ENCODE measurements around the gene SLC25A40. TPM values are rescaled to one million over a fixed set of nuclear protein-coding genes. Genes with fewer than 3 reads are reported as not detected.

Gene SLC25A40
- total RNA-seq, 4 donors from 2014 or later = 3.2 to 14.8 (median 8.6) TPM

DNA sequence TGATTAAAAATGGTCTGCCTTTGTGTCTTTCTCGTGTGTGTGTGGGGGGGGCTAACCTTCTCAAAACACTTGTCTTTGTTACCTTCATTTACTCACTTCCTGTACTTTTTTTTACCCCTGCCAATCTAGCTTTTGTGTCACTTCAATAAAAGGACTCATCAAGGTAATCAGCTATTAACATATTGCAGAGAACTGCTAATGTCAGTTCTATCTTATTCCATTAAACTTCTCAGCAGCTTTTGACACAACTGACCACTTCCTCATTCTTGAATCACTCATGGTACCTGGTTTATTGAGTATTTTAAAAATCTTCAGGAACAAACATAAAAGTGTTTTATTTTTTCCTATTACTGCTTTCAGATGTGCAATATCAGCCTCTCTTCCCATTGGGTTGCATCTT, 59.8 kb downstream of the SLC25A40 start:
- ATAC-seq (no peak), DNase-seq (no peak)
- Histone ChIP-seq H3K27ac (no peak overlapping the region), H3K4me1 (no peaks in the 10 kb centered on the region), H3K36me3 (no peaks in the 10 kb centered on the region), H3K9me3 (no peaks in the 10 kb centered on the region), H3K27me3 (no peaks in the 10 kb centered on the region), H3K4me3 (no peak overlapping the region)
- in situ Hi-C loops (cut with MboI; ENCODE audit: low sequenced_read_pairs in 4 of 4) (no loop called here), intact Hi-C loops (cut with DNase I; ENCODE audit: low total_unique reads) (no loop called here)
- TF ChIP-seq, protein P1, sequence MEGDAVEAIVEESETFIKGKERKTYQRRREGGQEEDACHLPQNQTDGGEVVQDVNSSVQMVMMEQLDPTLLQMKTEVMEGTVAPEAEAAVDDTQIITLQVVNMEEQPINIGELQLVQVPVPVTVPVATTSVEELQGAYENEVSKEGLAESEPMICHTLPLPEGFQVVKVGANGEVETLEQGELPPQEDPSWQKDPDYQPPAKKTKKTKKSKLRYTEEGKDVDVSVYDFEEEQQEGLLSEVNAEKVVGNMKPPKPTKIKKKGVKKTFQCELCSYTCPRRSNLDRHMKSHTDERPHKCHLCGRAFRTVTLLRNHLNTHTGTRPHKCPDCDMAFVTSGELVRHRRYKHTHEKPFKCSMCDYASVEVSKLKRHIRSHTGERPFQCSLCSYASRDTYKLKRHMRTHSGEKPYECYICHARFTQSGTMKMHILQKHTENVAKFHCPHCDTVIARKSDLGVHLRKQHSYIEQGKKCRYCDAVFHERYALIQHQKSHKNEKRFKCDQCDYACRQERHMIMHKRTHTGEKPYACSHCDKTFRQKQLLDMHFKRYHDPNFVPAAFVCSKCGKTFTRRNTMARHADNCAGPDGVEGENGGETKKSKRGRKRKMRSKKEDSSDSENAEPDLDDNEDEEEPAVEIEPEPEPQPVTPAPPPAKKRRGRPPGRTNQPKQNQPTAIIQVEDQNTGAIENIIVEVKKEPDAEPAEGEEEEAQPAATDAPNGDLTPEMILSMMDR (IDR thresholded peaks at IDR 0.05 in 4 of 5, conservative IDR thresholded peaks at IDR 0.05 in 1 of 5) = no peak
- no peak for TF ChIP-seq POLR2A (IDR thresholded peaks at IDR 0.05)

DNA sequence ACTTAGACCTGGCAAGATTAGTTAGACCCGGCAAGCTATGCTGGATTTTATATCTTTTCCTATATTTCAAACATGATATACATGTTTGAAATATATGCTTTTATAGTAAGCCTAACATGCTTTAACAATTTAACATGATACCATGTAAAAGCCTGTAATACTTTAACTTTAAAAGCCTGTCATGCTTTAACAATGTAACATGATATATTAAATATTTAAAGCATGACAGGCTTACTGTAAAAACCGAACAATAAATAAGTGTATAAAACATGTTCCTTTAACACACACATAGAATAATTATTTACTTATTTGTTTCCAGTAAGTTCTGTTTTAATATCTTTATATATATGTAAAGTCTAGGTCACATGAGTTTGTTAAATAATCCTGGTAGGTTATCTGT, 65.4 kb downstream of the SLC25A40 start:
- no peak overlapping the region for H3K27ac ChIP-seq
- ATAC-seq (no peak), DNase-seq (no peak)
- TF ChIP-seq POLR2A (IDR thresholded peaks at IDR 0.05) = no peak
- TF ChIP-seq, protein P1 (IDR thresholded peaks at IDR 0.05 in 4 of 5, conservative IDR thresholded peaks at IDR 0.05 in 1 of 5) = no peak
- H3K9me3 ChIP-seq = no peaks in the 10 kb centered on the region
- in situ Hi-C loops (cut with MboI; ENCODE audit: low sequenced_read_pairs in 4 of 4) (no loop called here), intact Hi-C loops (cut with DNase I; ENCODE audit: low total_unique reads) (no loop called here)
- H3K36me3 ChIP-seq = no peaks in the 10 kb centered on the region
- no peak overlapping the region for H3K4me3 ChIP-seq
- H3K4me1 ChIP-seq = no peaks in the 10 kb centered on the region
- H3K27me3 ChIP-seq = no peaks in the 10 kb centered on the region

DNA sequence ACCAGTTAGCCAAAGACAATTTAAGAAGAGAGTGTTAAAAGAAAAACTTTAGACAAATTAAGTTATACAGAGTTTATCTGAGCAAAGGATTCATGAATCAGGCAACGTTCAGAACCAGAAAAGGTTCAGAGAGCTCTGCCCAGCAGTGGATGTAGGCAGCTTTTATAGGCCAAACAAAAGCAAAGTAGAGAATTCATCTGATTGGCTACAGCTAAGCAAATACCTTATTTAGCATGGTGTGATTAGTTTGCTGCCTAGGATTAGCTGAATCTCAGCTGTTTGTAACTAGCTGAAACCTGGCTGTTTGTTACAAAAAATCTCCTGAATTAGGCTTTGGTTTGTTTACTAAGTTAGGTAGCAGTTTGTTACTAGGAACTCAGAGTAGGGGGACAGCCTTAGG, 66.0 kb downstream of the SLC25A40 start:
- no peaks in the 10 kb centered on the region for H3K27me3 ChIP-seq
- TF ChIP-seq POLR2A (IDR thresholded peaks at IDR 0.05) = no peak
- TF ChIP-seq, protein P1 (IDR thresholded peaks at IDR 0.05 in 4 of 5, conservative IDR thresholded peaks at IDR 0.05 in 1 of 5) = no peak
- no peaks in the 10 kb centered on the region for H3K36me3 ChIP-seq
- no peak overlapping the region for H3K27ac ChIP-seq
- DNase-seq = no peak
- no peaks in the 10 kb centered on the region for H3K4me1 ChIP-seq
- no peak for ATAC-seq
- H3K4me3 ChIP-seq = no peak overlapping the region
- H3K9me3 ChIP-seq = no peaks in the 10 kb centered on the region
- in situ Hi-C loops (cut with MboI; ENCODE audit: low sequenced_read_pairs in 4 of 4) = no loop called here
- intact Hi-C loops (cut with DNase I; ENCODE audit: low total_unique reads) = no loop called here

DNA sequence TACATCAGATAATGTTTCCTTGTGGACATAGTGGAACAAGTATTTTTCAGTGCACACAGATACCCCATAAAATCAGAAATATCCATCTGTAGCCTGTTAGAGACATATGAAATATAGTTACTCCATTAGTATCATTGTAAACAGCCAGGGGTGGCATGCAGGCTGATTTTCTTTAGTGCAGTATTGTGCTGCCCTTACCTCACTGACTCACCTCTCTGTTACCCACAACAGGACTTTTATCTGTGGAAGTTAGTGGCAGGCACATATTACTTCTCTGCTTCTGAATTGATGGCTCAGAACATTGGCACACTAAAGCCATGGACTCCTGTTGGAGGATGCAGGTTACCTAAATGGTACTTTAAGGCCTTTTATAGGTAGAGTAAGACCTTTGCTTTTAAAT, 70.0 kb downstream of the SLC25A40 start:
- TF ChIP-seq, protein P1 (IDR thresholded peaks at IDR 0.05 in 4 of 5, conservative IDR thresholded peaks at IDR 0.05 in 1 of 5) = no peak
- no peaks in the 10 kb centered on the region for H3K4me1 ChIP-seq
- DNase-seq = no peak
- in situ Hi-C loops (cut with MboI; ENCODE audit: low sequenced_read_pairs in 4 of 4) (no loop called here), intact Hi-C loops (cut with DNase I; ENCODE audit: low total_unique reads) (no loop called here)
- no peak overlapping the region for H3K4me3 ChIP-seq
- no peaks in the 10 kb centered on the region for H3K27me3 ChIP-seq
- H3K9me3 ChIP-seq = no peaks in the 10 kb centered on the region
- H3K36me3 ChIP-seq = no peaks in the 10 kb centered on the region
- ATAC-seq = no peak
- H3K27ac ChIP-seq = no peak overlapping the region

DNA sequence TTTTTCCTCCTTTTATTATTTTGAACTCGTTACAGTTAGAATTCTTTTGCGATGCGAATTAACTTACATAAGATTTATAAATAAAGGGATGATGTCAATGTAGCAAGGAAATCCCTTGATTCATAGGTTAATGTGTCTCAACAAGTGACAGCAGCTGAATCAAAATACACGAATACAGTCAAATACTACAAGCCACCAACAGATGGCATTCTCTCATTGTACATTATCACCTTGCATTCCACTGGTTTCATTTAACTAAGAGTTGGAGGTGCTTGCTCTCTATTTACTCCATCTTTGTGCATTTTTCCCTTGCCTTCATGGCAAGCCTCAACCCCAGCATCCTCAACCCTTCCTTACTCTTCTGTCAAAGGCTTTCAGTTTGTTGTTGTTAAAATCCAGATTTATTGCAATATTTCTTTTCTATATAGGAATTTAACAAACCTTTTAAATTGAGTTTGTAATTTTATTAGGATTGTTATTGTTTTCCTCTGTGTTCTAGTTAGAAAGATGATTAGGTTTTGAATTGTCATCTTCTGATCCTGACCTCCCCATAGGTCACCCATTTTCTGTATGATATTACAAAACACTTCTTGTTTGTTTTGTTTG, 78.3 kb downstream of the SLC25A40 start:
- intact Hi-C loops (cut with DNase I; ENCODE audit: low total_unique reads) (loop anchor here (2.0 to 5.0 kb wide), 2 partner anchors 89 to 313 kb away; no protein-coding TSS in a partner anchor), in situ Hi-C loops (cut with MboI; ENCODE audit: low sequenced_read_pairs in 4 of 4) (loop anchor here in 1 of 4 donors (10.0 kb wide), 1 partner anchor 317 kb away; no protein-coding TSS in a partner anchor)
- Histone ChIP-seq H3K36me3 (no peaks in the 10 kb centered on the region), H3K9me3 (no peaks in the 10 kb centered on the region), H3K27ac (no peak overlapping the region), H3K27me3 (no peaks in the 10 kb centered on the region), H3K4me1 (no peaks in the 10 kb centered on the region), H3K4me3 (no peak overlapping the region)
- DNase-seq = no peak
- no peak for ATAC-seq
- TF ChIP-seq, protein P1 (IDR thresholded peaks at IDR 0.05 in 4 of 5, conservative IDR thresholded peaks at IDR 0.05 in 1 of 5) = peak in 3 of 5 experiments; percentile 20 to 48 (median 40)
- no peak for TF ChIP-seq POLR2A (IDR thresholded peaks at IDR 0.05)
